Caco-2 (cell line): ENCODE data around the gene HHLA2. TPM values are rescaled to one million over a fixed set of nuclear protein-coding genes. Genes with fewer than 3 reads are reported as not detected.

ENCODE experiments used
- BruUV-seq: library from RNA; stranded (reverse); fragments of 400-500 nt; replicated peaks from 2 replicates; lab custom pipeline; 2021; lab: Mats Ljungman, UMichigan
- CTCF ChIA-PET: fragments of 300-600 bp; sonication (Branson Sonifier 250); formaldehyde crosslinking; loops from one replicate; lab custom pipeline; 2022; ENCODE audit warnings: antibody characterized with exemption; lab: Charles Lee
- POLR2A ChIA-PET: fragments of 300-600 bp; sonication (Branson Sonifier 250); formaldehyde crosslinking; loops from one replicate; lab custom pipeline; 2022; ENCODE audit warnings: antibody characterized with exemption; lab: Charles Lee
- DNase-seq, 2 experiments: peaks; one replicate each; pipeline versions ENCODE4 v3.0.0 to v3.0.0-alpha.2; 2020 to 2022
- H3K27me3 ChIP-seq: replicated peaks from 2 replicates; pipeline ENCODE4 v1.6.0; 2011; ENCODE audit warnings: low read length; ENCODE audit not compliant: control insufficient read depth, insufficient read depth
- H3K36me3 ChIP-seq: 2 replicates; pipeline ENCODE4 v1.5.1; 2011; ENCODE audit warnings: low read length; ENCODE audit not compliant: control insufficient read depth, insufficient read depth
- H3K4me1 ChIP-seq: fragments of 250-450 bp; sonication (Bioruptor Pico); 2 replicates; pipeline ENCODE4 v1.5.1; 2020; ENCODE audit warnings: mild to moderate bottlenecking
- H3K4me3 ChIP-seq: 2 replicates; pipeline ENCODE4 v1.5.1; 2011; ENCODE audit warnings: low read depth, mild to moderate bottlenecking, control low read depth, low read length
- H3K9me3 ChIP-seq: fragments of 250-450 bp; sonication (Bioruptor Pico); 2 replicates; pipeline ENCODE4 v1.5.1; 2020; ENCODE audit warnings: mild to moderate bottlenecking, moderate library complexity
- H3K27ac Mint-ChIP-seq: one replicate; pipeline ENCODE4 v1.8.0; 2022; ENCODE audit warnings: mixed read lengths; ENCODE audit not compliant: unreplicated experiment
- H3K27me3 Mint-ChIP-seq: one replicate; pipeline ENCODE4 v1.8.0; 2022; ENCODE audit warnings: mixed read lengths; ENCODE audit not compliant: insufficient read depth, unreplicated experiment
- H3K36me3 Mint-ChIP-seq: one replicate; pipeline ENCODE4 v1.8.0; 2022; ENCODE audit warnings: mild to moderate bottlenecking, mixed read lengths; ENCODE audit not compliant: insufficient read depth, unreplicated experiment
- H3K4me1 Mint-ChIP-seq: one replicate; pipeline ENCODE4 v1.8.0; 2022; ENCODE audit warnings: low read depth, mixed read lengths; ENCODE audit not compliant: unreplicated experiment
- H3K4me3 Mint-ChIP-seq: one replicate; pipeline ENCODE4 v1.8.0; 2022; ENCODE audit warnings: mild to moderate bottlenecking, moderate library complexity, mixed read lengths; ENCODE audit not compliant: unreplicated experiment
- H3K9me3 Mint-ChIP-seq: one replicate; pipeline ENCODE4 v1.8.0; 2022; ENCODE audit warnings: mixed read lengths; ENCODE audit not compliant: unreplicated experiment
- intact Hi-C: fragments of 100-400 bp; cut with micrococcal nuclease; formaldehyde crosslinking; loops from one replicate; pipeline ENCODE4 v1.10.0; 2022; ENCODE audit not compliant: unreplicated experiment
- total RNA-seq: library from RNA; stranded (reverse); gene quantifications from 2 replicates; pipeline ENCODE4 v1.2.3, GENCODE V29; 2022
- TF ChIP-seq, protein P1 (sequence below), 2 experiments: fragments of 200-600 bp in 1 of 2; IDR thresholded peaks; 1 replicate in 1 of 2; 2 replicates in 1 of 2; pipeline versions ENCODE4 v1.5.1 to v1.8.0; 2011 to 2022; ENCODE audit warnings: antibody characterized with exemption in 1 of 2, control low read depth in 1 of 2, inconsistent platforms in 1 of 2, low read depth in 1 of 2, low read length in 1 of 2, mild to moderate bottlenecking in 1 of 2, moderate library complexity in 1 of 2; ENCODE audit not compliant: insufficient read depth in 1 of 2, severe bottlenecking in 1 of 2, unreplicated experiment in 1 of 2

Gene HHLA2
- total RNA-seq, 1 experiment from 2014 or later, result 0.50 TPM

GRCh38 chr3:108408883-108409799, 112.8 kb downstream of the HHLA2 start:
- Mint-ChIP-seq H3K4me1 (no peaks in the 10 kb centered on the region), H3K36me3 (no peaks in the 10 kb centered on the region), H3K9me3 (no peaks in the 10 kb centered on the region), H3K27ac (no peak overlapping the region), H3K4me3 (no peak overlapping the region), H3K27me3 (no peaks in the 10 kb centered on the region)
- no peaks in the 10 kb centered on the region for H3K4me1 ChIP-seq
- no peak for DNase-seq
- H3K9me3 ChIP-seq, result no peaks in the 10 kb centered on the region
- intact Hi-C loops, result loop anchor here (5.0 kb wide), 1 partner anchor 472 kb away; no protein-coding TSS in a partner anchor
- no TSS peak for BruUV-seq
- no peaks in the 10 kb centered on the region for H3K36me3 ChIP-seq
- H3K27me3 ChIP-seq, result no peaks in the 10 kb centered on the region
- TF ChIP-seq, protein P1, sequence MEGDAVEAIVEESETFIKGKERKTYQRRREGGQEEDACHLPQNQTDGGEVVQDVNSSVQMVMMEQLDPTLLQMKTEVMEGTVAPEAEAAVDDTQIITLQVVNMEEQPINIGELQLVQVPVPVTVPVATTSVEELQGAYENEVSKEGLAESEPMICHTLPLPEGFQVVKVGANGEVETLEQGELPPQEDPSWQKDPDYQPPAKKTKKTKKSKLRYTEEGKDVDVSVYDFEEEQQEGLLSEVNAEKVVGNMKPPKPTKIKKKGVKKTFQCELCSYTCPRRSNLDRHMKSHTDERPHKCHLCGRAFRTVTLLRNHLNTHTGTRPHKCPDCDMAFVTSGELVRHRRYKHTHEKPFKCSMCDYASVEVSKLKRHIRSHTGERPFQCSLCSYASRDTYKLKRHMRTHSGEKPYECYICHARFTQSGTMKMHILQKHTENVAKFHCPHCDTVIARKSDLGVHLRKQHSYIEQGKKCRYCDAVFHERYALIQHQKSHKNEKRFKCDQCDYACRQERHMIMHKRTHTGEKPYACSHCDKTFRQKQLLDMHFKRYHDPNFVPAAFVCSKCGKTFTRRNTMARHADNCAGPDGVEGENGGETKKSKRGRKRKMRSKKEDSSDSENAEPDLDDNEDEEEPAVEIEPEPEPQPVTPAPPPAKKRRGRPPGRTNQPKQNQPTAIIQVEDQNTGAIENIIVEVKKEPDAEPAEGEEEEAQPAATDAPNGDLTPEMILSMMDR (IDR thresholded peaks at IDR 0.05; ENCODE audit: insufficient read depth in 1 of 2, low read depth in 1 of 2, low read length in 1 of 2, severe bottlenecking in 1 of 2, unreplicated experiment in 1 of 2), result no peak
- ChIA-PET POLR2A (no interaction called here), CTCF (no interaction called here)
- no peak overlapping the region for H3K4me3 ChIP-seq

GRCh38 chr3:108409800-108410178, 113.4 kb downstream of the HHLA2 start:
- H3K4me3 ChIP-seq, result no peak overlapping the region
- ChIA-PET CTCF (no interaction called here), POLR2A (no interaction called here)
- TF ChIP-seq, protein P1 (IDR thresholded peaks at IDR 0.05; ENCODE audit: insufficient read depth in 1 of 2, low read depth in 1 of 2, low read length in 1 of 2, severe bottlenecking in 1 of 2, unreplicated experiment in 1 of 2), result no peak
- DNase-seq, result no peak
- Mint-ChIP-seq H3K9me3 (no peaks in the 10 kb centered on the region), H3K36me3 (no peaks in the 10 kb centered on the region), H3K4me1 (no peaks in the 10 kb centered on the region), H3K4me3 (no peak overlapping the region), H3K27me3 (no peaks in the 10 kb centered on the region), H3K27ac (no peak overlapping the region)
- intact Hi-C loops, result loop anchor here (5.0 kb wide), 1 partner anchor 472 kb away; no protein-coding TSS in a partner anchor
- H3K27me3 ChIP-seq, result no peaks in the 10 kb centered on the region
- H3K36me3 ChIP-seq, result no peaks in the 10 kb centered on the region
- H3K4me1 ChIP-seq, result no peaks in the 10 kb centered on the region
- no TSS peak for BruUV-seq
- no peaks in the 10 kb centered on the region for H3K9me3 ChIP-seq

DNA sequence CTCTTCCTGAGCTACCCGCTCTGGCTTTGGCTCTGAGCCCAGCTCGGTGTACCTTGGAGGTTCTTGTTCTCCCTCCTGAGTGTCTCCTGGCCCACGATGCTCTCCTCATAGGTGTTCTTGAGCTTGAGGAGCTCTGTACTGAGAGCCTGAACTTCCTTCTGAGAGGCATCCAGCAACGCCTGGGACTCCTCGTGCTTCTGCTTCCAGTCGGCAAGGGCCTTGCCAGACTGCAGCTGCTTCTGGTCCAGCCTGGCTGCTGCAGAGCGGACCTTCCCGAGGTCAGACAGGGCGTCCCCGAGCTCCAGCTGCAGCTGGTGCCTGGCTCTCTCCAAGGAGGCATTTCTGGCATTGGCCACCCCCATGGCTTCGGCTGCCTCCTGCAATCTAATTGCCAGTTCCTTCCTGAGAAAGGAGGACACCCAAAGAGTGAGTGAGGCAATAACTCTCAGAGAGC, 114.2 kb downstream of the HHLA2 start:
- no peaks in the 10 kb centered on the region for H3K4me1 ChIP-seq
- no peaks in the 10 kb centered on the region for H3K27me3 ChIP-seq
- H3K9me3 Mint-ChIP-seq, result no peaks in the 10 kb centered on the region
- no peaks in the 10 kb centered on the region for H3K27me3 Mint-ChIP-seq
- no peak overlapping the region for H3K4me3 Mint-ChIP-seq
- H3K36me3 ChIP-seq, result no peaks in the 10 kb centered on the region
- TF ChIP-seq, protein P1 (IDR thresholded peaks at IDR 0.05; ENCODE audit: insufficient read depth in 1 of 2, low read depth in 1 of 2, low read length in 1 of 2, severe bottlenecking in 1 of 2, unreplicated experiment in 1 of 2), result no peak
- no peak for DNase-seq
- no peaks in the 10 kb centered on the region for H3K9me3 ChIP-seq
- H3K4me3 ChIP-seq, result no peak overlapping the region
- no peaks in the 10 kb centered on the region for H3K4me1 Mint-ChIP-seq
- ChIA-PET CTCF (no interaction called here), POLR2A (no interaction called here)
- no TSS peak for BruUV-seq
- H3K27ac Mint-ChIP-seq, result no peak overlapping the region
- intact Hi-C loops, result no loop called here
- no peaks in the 10 kb centered on the region for H3K36me3 Mint-ChIP-seq
